Stimulated activated CD8-positive, alpha-beta memory T cell treated with anti-CD3 and anti-CD28 coated beads, Interleukin-2, amount 100 ng/mL, for 48 hours (primary cell): ENCODE results near the gene NTRK3.

ENCODE experiments used
- DNase-seq, 2 donors: peaks; one replicate each; pipeline ENCODE4 v3.0.0-alpha.2; 2020; ENCODE audit warnings: low read depth in 2 of 2

The NTRK3 gene

GRCh38 chr15:88230823-88231222, 25.7 kb downstream of the NTRK3 start:
- DNase-seq: no peak

DNA sequence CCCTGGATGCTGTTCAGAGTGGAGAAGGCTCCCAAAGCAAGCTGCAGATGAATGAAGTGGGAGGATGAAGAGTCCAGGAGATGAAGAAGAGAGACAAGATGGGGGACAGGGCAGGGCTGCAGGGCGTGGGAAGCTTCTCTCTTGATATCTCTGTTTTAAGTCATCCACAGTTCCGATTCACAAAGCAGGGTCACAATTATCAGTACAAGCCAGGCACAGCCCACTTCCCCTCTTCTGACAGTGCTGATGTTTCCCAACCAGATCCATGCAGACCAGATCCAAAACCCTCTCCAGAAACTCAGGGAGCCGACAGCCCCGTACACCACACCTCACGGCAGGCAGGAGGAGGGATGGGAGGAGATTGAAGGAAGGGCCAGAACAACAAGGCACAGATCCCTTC, 31.1 kb downstream of the NTRK3 start:
- DNase-seq: no peak

- DNase-seq: no peak
Measured at GRCh38 chr15:88223084-88223483, 33.5 kb downstream of the NTRK3 start.

GRCh38 chr15:88221836-88222235, 34.7 kb downstream of the NTRK3 start:
- DNase-seq: no peak

GRCh38 chr15:88220443-88221335, 35.9 kb downstream of the NTRK3 start:
- DNase-seq: no peak

GRCh38 chr15:88219623-88220022, 36.9 kb downstream of the NTRK3 start:
- DNase-seq: no peak

DNA sequence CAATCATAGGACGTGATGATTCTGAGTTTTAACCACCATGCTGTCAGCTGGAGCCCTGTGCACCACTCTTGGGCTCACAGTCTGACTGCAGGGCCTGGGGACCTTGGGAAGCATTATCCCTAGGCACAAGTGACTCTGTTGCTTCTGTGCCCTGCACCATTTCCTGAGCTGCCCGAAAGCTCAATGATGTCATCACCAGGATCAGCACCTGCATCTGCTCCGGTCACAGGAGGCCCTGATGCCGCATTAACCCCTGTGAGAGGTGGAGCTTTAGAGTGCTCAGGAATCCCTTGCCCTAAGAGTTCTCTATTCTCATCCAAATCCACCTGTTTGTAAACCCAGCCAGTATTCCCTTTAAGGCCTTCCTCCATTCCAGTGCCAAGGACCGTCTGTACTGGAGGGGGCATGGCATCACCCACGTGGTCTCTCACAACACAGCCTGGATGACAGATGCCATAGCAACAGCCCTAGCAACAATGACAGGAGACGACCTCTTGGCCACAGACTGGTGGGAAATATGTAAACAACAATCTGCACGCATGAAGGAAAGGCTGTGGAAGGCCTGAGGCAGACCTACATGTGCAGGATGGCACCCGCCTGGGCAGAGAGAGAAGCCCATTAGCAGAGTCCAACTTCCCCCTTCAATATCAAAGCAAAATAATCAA, 37.9 kb downstream of the NTRK3 start:
- DNase-seq: no peak

- DNase-seq: no peak
Measured at GRCh38 chr15:88215066-88215648, 41.4 kb downstream of the NTRK3 start.

DNA sequence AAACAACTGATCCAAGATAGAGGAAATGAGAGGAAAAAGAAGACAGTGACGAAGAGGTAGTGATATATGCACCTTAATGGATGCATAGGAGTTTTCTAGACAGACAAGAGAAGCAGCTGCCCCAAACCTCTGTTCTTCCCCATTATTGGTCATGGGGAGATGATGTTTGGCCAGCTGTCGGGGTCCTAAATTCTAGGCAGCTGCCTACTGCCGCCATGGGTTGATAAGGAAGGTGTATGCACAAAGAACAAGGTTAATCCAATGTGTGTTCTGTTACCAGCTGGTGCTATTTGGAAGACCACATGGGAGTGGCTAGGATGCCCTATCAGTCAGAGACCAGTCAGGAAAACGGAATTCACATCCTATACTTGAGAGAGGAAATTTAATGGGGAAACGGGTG, 47.4 kb downstream of the NTRK3 start:
- DNase-seq: no peak

- DNase-seq: no peak
Measured at GRCh38 chr15:88208396-88208795, 48.1 kb downstream of the NTRK3 start.

DNA sequence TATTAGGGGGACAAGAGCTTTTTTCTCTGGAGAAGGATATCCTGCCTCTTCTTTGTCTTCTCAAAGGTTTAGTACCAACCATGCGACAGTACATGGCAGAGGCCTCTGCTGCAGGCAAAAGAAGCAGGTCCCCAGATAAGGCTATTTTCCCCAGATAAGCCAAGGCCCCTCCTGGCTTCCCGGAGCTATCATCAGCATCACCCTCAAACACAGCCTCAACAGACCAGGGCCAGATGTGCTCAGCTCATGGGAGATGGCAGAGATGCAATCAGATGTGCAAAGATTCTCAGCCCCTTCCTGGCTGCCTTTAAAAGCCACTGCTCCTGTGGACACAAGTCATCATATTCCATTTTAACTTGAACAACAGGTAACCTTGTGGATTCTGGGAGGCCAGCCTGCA, 49.0 kb downstream of the NTRK3 start:
- no peak for DNase-seq

- no peak for DNase-seq
Measured at GRCh38 chr15:88204584-88204983, 52.0 kb downstream of the NTRK3 start.

- no peak for DNase-seq
Measured at GRCh38 chr15:88202231-88202630, 54.3 kb downstream of the NTRK3 start.

DNA sequence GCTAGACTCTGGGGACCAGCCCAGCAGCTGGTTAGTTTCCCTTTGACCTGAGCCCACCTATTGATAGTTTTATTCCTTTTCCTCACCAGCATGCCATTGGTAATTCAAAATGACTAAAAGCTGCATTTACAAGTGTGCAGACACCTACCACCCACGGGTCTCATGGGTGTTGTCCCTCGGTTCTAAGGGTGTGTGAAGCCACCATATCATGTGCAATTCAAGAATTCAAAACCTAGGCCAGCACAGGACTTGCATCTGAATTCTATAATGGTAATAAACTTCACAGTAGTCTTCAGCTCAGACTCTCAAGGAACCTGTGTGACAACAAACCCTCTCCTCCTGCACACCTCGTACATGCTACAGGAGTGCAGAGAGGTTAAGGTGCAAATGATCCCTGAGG, 55.3 kb downstream of the NTRK3 start:
- no peak for DNase-seq

- no peak for DNase-seq
Measured at GRCh38 chr15:88196961-88197360, 59.6 kb downstream of the NTRK3 start.

GRCh38 chr15:88194162-88194561, 62.4 kb downstream of the NTRK3 start:
- no peak for DNase-seq

DNA sequence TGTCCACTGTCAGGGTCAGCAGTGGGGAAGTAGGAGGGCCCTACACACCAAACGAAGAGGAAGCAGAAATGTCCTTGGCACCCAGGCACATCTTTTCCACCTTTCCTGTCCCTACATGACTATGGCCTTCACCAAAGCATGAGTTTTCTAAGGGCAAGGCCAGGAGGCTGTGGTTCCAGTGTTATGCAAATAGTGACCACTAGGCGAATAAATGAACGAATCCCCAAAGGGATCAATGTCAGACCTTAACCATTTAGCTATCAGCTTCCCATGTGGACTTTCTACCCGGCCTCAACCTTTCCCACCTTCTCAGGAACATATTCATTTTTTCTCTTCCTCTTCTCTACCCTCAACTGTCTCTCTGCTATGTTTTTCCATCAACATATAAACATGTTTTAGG, 63.1 kb downstream of the NTRK3 start:
- DNase-seq: no peak

DNA sequence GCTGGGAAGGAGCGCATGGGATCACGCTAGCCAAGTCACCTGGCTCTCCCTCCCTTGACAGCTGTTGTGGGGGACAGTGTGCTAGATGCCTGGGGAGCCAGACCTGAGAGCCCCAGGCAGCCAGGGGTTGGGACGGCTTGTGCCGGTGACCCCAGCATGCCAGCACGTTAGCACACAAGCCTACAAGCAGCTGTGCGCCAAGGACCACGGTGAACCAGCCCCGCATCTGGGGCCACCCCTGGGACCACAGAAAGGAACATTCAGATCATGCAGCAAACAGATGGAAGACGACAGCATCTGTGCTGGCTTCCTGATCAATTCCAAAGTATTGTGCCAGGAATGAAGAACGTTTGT, 64.8 kb downstream of the NTRK3 start:
- DNase-seq: no peak

- no peak for DNase-seq
Measured at GRCh38 chr15:88190232-88190631, 66.3 kb downstream of the NTRK3 start.

- DNase-seq: no peak
Measured at GRCh38 chr15:88188300-88188699, 68.2 kb downstream of the NTRK3 start.

GRCh38 chr15:88187195-88187594, 69.3 kb downstream of the NTRK3 start:
- DNase-seq: no peak

GRCh38 chr15:88185584-88185983, 71.0 kb downstream of the NTRK3 start:
- DNase-seq: no peak

GRCh38 chr15:88181613-88182012, 74.9 kb downstream of the NTRK3 start:
- DNase-seq: no peak
